ENCODE data around the gene ZNF627.

DNA sequence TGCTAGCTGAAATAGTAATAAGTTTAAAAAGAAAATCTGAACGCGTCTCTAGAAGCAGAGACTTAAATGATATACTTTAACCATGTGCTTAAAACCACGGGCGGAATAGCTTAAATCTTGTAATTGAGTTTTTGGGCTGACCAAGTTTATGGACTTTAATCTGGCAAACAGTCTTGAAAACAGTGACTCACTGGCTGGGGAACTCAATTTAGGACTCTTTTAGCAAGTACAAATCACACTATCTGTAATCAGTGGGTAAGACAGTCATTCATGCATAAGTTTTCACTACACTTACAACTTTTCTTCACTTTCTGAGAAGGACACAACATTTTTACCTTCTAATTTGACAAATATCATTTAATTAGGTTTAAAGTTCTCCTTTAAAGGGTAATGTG, 26.8 kb downstream of the ZNF627 start:
- no peak for TF ChIP-seq POLR2A (IDR thresholded peaks at IDR 0.05)
- TF ChIP-seq, protein P1, sequence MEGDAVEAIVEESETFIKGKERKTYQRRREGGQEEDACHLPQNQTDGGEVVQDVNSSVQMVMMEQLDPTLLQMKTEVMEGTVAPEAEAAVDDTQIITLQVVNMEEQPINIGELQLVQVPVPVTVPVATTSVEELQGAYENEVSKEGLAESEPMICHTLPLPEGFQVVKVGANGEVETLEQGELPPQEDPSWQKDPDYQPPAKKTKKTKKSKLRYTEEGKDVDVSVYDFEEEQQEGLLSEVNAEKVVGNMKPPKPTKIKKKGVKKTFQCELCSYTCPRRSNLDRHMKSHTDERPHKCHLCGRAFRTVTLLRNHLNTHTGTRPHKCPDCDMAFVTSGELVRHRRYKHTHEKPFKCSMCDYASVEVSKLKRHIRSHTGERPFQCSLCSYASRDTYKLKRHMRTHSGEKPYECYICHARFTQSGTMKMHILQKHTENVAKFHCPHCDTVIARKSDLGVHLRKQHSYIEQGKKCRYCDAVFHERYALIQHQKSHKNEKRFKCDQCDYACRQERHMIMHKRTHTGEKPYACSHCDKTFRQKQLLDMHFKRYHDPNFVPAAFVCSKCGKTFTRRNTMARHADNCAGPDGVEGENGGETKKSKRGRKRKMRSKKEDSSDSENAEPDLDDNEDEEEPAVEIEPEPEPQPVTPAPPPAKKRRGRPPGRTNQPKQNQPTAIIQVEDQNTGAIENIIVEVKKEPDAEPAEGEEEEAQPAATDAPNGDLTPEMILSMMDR (IDR thresholded peaks at IDR 0.05) = no peak

Measured in ovary (tissue), 3 donors.